Activated naive CD8-positive, alpha-beta T cell treated with anti-CD3 and anti-CD28 coated beads, Interleukin-2, amount 10 ng/mL, durations not matched to agents 7 days and 5 days (primary cell): ENCODE data around the gene DDX24. TPM values are rescaled to one million over a fixed set of nuclear protein-coding genes. Genes with fewer than 3 reads are reported as not detected.

Source experiments
- ATAC-seq: fragments of 150-1000 bp; cut with Tn5 transposase; one replicate; pipeline ENCODE4 v1.10.0; 2021; ENCODE audit warnings: low read depth, moderate library complexity
- POLR2A ChIA-PET: fragments of 350-600 bp; sonication (Branson Sonifier 250); formaldehyde crosslinking; loops from one replicate; lab custom pipeline; 2021; ENCODE audit warnings: antibody characterized with exemption; lab: Charles Lee
- DNase-seq: peaks from one replicate; pipeline ENCODE4 v3.0.0; 2021
- H3K27ac Mint-ChIP-seq: one replicate; pipeline ENCODE4 v1.8.0; 2022; ENCODE audit warnings: mild to moderate bottlenecking, mixed read lengths
- H3K27me3 Mint-ChIP-seq: one replicate; pipeline ENCODE4 v1.8.0; 2022; ENCODE audit warnings: mild to moderate bottlenecking, moderate library complexity, mixed read lengths
- H3K36me3 Mint-ChIP-seq: one replicate; pipeline ENCODE4 v1.8.0; 2021; ENCODE audit warnings: mild to moderate bottlenecking, mixed read lengths
- H3K4me1 Mint-ChIP-seq: one replicate; pipeline ENCODE4 v1.8.0; 2021; ENCODE audit warnings: mixed read lengths
- H3K4me3 Mint-ChIP-seq: one replicate; pipeline ENCODE4 v1.8.0; 2022; ENCODE audit warnings: mild to moderate bottlenecking, moderate library complexity, mixed read lengths
- H3K9me3 Mint-ChIP-seq: one replicate; pipeline ENCODE4 v1.8.0; 2021; ENCODE audit warnings: mixed read lengths
- total RNA-seq, 2 experiments: library from RNA; stranded (reverse); gene quantifications; one replicate each; pipeline ENCODE4 v1.2.3, GENCODE V29; 2021

DDX24 gene
- total RNA-seq, 2 experiments from 2014 or later, result 232 to 237 TPM

DNA sequence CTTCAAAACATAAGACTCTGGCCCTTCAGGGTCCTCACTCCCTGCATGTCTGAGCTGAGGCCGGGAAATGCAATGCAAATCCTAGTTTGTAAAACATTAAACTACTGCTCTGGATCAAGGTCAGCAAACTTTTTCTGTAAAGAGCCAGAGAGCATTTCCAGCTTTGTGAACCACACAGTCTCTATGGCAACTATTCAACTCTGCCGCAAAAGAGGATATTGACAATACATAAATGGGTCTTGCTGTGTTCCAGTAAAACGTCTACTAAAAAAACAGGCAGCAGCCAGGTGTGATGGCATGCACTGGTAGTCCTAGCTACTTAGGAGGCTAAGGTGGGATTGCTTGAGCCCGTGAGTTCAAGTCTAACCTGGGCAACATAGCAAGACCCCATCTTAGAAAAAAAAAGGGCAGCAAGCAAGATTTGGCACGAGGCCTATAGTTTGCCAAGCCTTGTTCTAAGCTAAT is 22.3 kb downstream of the DDX24 start:
- no peak overlapping the region for H3K27ac Mint-ChIP-seq
- H3K36me3 Mint-ChIP-seq, result peaks cover 62% of the 10 kb centered on the region
- H3K4me1 Mint-ChIP-seq, result peaks cover 51% of the 10 kb centered on the region
- POLR2A ChIA-PET, result interaction anchor here (3.8 kb wide), 1 partner anchor 21 kb away, joined by 26 read pairs; the partner anchor contains the start of genes DDX24 and IFI27L1
- ATAC-seq, result no peak
- DNase-seq, result no peak
- H3K9me3 Mint-ChIP-seq, result no peaks in the 10 kb centered on the region
- H3K4me3 Mint-ChIP-seq, result no peak overlapping the region
- H3K27me3 Mint-ChIP-seq, result no peaks in the 10 kb centered on the region

DNA sequence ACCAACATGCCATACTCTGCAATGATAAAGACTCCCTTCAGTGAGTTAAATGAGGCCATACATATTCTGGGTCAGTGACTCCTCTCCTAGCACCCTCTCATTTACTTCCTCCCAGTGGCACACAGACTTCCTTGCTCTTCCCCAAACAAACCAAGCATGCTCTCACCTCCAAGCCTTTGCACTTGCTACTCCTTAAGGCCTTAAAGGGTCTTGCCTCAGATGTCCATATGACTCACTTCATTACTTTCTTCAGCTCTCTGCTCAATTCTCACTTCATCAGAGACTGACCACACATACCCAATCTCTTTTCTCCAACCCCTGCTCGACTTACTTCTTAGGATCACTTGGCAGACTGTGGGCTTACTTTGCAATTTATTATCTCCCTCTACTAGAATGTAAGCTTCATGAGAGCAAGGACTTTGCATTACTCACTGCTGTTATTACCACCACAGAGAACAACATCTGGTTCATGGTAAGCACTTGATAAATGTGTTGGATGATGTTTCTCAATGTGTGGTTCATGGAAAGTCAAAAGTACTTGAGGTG is 22.8 kb downstream of the DDX24 start:
- Mint-ChIP-seq H3K27me3 (no peaks in the 10 kb centered on the region), H3K36me3 (peaks cover 61% of the 10 kb centered on the region), H3K4me1 (peaks cover 51% of the 10 kb centered on the region), H3K4me3 (no peak overlapping the region), H3K9me3 (no peaks in the 10 kb centered on the region), H3K27ac (peak overlapping the region; percentile 69)
- ATAC-seq, result no peak
- POLR2A ChIA-PET, result interaction anchor here (0.7 to 3.8 kb wide), 3 partner anchors 21 to 119 kb away, joined by 3 to 26 read pairs (median 6); partner anchors contain the start of genes DDX24 and IFI27L1
- no peak for DNase-seq

DNA sequence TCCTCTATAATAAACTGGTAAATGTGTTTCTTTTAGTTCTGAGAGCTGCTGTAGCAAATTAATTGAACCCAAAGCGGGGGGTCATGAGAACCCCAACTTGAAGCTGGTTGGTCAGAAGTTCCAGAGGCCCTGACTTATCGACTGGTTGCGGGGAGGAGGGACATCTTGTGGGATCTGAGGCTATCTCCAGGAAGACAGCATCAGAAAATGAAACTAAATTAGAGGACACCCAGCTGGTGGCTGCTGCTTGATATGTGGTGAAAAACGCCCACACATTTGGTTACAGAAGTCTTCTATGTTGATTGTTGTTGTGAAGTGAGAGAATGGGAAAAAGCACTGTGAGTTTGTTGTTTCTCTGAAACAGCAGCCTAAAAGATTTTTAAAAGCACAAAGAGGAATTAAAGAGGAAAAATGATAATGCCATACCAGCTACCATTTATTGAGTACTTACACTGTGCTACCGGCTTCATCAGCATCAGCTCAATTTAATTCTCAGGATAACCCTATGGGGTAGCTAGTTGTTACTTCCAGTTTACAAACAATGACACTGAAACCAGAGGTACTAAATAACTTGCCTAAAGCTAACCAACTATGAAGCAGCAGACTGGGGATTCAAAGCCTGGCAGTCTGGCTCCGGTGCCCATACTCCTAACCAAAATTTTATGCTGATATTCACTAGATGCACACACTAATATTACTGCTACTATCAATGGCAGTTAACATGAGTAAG is 24.3 kb downstream of the DDX24 start:
- ATAC-seq (peak; percentile 78), DNase-seq (no peak)
- Mint-ChIP-seq H3K27me3 (no peaks in the 10 kb centered on the region), H3K36me3 (peaks cover 61% of the 10 kb centered on the region), H3K4me1 (peaks cover 55% of the 10 kb centered on the region), H3K27ac (peak overlapping the region; percentile 67), H3K9me3 (no peaks in the 10 kb centered on the region), H3K4me3 (peak overlapping the region; percentile 51)
- POLR2A ChIA-PET, result interaction anchor here (1.8 to 3.8 kb wide), 3 partner anchors 10 to 117 kb away, joined by 3 to 26 read pairs (median 6); partner anchors contain the start of genes DDX24 and IFI27L1

- Mint-ChIP-seq H3K27ac (peak overlapping the region; percentile 10), H3K9me3 (no peaks in the 10 kb centered on the region), H3K4me3 (no peak overlapping the region), H3K27me3 (no peaks in the 10 kb centered on the region), H3K36me3 (peaks cover 59% of the 10 kb centered on the region), H3K4me1 (peaks cover 54% of the 10 kb centered on the region)
- POLR2A ChIA-PET, result interaction anchor here (1.1 kb wide), 1 partner anchor 20 kb away, joined by 3 read pairs; no protein-coding TSS in a partner anchor
- no peak for ATAC-seq
- DNase-seq, result no peak
Observed at GRCh38 chr14:94054936-94055335, 26.1 kb downstream of the DDX24 start.

DNA sequence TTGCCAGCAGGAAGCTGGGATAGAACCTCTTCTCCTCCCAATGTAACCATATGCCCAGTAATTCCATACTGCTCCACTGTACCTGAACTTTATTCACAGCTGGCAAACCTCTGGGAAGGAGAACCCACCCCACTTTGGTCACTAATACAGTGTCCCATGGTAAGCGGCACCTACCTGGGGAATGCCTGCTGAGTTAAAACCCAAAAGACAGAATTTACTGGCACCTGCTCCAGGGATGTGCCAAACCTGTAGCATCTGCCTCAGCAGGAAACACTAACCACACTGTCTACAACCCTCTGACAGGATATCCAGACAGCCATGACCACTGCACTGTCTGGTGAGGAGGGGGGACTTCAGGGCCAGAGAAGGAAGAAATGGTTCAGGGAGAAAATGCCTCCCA is 26.6 kb downstream of the DDX24 start:
- H3K27ac Mint-ChIP-seq, result peak overlapping the region; percentile 53
- ATAC-seq, result peak; percentile 43
- H3K4me3 Mint-ChIP-seq, result peak overlapping the region; percentile 7
- DNase-seq, result no peak
- H3K27me3 Mint-ChIP-seq, result no peaks in the 10 kb centered on the region
- H3K4me1 Mint-ChIP-seq, result peaks cover 54% of the 10 kb centered on the region
- peaks cover 54% of the 10 kb centered on the region for H3K36me3 Mint-ChIP-seq
- POLR2A ChIA-PET, result interaction anchor here (0.9 kb wide), 1 partner anchor 27 kb away, joined by 4 read pairs; the partner anchor contains the start of genes DDX24 and IFI27L1
- no peaks in the 10 kb centered on the region for H3K9me3 Mint-ChIP-seq

DNA sequence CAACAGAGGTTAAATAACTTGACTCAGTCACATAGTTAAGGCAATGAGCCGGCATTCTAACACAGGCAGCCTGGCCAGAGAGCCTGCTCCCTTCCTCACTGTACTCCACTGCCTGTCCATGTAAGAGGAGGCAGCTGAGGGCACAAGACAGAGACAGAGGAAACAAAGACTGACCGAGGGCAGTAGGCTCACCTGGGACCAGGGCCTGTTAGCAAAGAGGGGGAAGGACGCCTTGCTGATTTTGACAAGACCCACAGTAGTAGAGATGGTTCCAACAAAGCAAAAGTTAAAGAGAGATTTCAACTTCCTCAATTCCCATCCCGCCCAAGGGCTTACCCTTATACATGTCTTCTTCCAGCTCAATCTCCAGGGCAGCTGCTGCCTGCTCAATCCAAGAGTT is 28.3 kb downstream of the DDX24 start:
- ATAC-seq (no peak), DNase-seq (no peak)
- POLR2A ChIA-PET, result interaction anchor here (0.7 kb wide), 2 partner anchors 10 to 29 kb away, joined by 3 to 7 read pairs; no protein-coding TSS in a partner anchor
- Mint-ChIP-seq H3K4me3 (no peak overlapping the region), H3K9me3 (no peaks in the 10 kb centered on the region), H3K27ac (peak overlapping the region; percentile 19), H3K27me3 (no peaks in the 10 kb centered on the region), H3K4me1 (peaks cover 45% of the 10 kb centered on the region), H3K36me3 (peaks cover 48% of the 10 kb centered on the region)

DNA sequence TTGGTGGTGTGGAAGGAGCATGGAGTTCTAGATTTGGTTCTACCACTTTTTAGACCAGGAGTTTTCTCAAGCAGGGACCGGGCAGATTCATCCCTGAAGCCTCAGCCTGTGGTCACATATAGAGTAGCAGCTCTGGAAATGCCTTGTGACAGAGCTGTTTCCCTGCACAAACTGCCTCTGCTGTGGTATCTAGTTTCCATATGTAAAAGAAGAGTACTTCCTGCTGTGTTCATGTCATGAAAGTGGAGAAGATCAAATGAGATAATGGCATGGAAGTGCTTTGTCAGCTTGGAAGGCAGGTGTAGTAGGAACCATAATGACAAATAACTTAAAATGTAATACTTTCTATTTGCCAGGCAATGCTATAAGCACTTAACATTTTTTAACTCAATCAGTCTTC is 28.8 kb downstream of the DDX24 start:
- Mint-ChIP-seq H3K9me3 (no peaks in the 10 kb centered on the region), H3K36me3 (peaks cover 45% of the 10 kb centered on the region), H3K4me1 (peaks cover 41% of the 10 kb centered on the region), H3K27ac (no peak overlapping the region), H3K4me3 (no peak overlapping the region), H3K27me3 (no peaks in the 10 kb centered on the region)
- ATAC-seq (no peak), DNase-seq (no peak)
- POLR2A ChIA-PET, result interaction anchor here (0.7 to 1.5 kb wide), 2 partner anchors 10 to 29 kb away, joined by 3 read pairs; partner anchors contain the start of genes DDX24 and IFI27L1

DNA sequence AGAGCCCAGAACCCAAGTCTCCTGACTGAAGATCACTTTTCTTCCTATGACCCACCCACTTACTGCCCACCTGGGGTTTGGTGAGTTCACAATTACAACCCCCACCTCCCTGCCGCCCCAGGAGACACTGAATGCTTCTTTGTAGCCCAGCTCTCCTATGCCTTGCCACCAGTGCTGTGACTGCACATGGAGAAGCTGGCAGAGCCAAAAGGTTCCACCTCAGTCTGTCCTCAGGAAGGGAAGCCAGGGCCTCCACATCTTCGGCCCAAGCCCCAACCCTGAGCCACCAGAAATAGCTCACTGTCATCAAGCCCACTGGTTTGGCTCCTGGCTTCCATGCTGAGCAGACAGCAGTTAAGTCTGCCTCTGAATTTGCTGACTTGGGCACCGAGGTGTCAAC is 29.2 kb downstream of the DDX24 start:
- POLR2A ChIA-PET, result interaction anchor here (0.7 to 1.5 kb wide), 2 partner anchors 11 to 29 kb away, joined by 3 read pairs; partner anchors contain the start of genes DDX24 and IFI27L1
- Mint-ChIP-seq H3K36me3 (peaks cover 45% of the 10 kb centered on the region), H3K9me3 (no peaks in the 10 kb centered on the region), H3K27ac (no peak overlapping the region), H3K4me3 (no peak overlapping the region), H3K27me3 (no peaks in the 10 kb centered on the region), H3K4me1 (peaks cover 37% of the 10 kb centered on the region)
- no peak for DNase-seq
- ATAC-seq, result no peak

DNA sequence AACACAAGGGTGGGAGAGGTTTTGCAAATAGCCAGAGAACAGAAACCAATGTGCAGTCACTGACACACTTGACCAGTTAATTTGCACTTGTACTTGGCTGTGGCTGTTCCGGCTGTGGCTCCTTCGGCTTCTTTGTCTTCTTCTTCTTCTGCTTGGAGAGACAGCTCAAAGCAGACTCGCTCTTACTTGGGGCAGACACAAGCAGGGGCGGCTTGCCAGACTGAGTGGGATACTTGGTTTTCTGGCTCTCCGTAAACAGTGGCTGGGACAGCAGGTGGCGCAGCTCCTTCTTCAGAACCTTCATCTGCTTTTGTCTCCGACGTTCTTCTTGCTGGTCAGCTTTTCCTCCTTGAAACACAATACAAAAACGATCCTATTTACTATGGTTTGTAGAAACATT is 29.9 kb downstream of the DDX24 start:
- H3K9me3 Mint-ChIP-seq, result no peaks in the 10 kb centered on the region
- DNase-seq, result no peak
- H3K4me1 Mint-ChIP-seq, result peaks cover 30% of the 10 kb centered on the region
- H3K27me3 Mint-ChIP-seq, result no peaks in the 10 kb centered on the region
- H3K4me3 Mint-ChIP-seq, result no peak overlapping the region
- H3K27ac Mint-ChIP-seq, result no peak overlapping the region
- no peak for ATAC-seq
- peaks cover 40% of the 10 kb centered on the region for H3K36me3 Mint-ChIP-seq
- POLR2A ChIA-PET, result interaction anchor here (1.5 kb wide), 1 partner anchor 30 kb away, joined by 3 read pairs; the partner anchor contains the start of genes DDX24 and IFI27L1

- ATAC-seq (no peak), DNase-seq (no peak)
- POLR2A ChIA-PET, result no interaction called here
- peaks cover 28% of the 10 kb centered on the region for H3K4me1 Mint-ChIP-seq
- no peaks in the 10 kb centered on the region for H3K27me3 Mint-ChIP-seq
- H3K36me3 Mint-ChIP-seq, result peaks cover 38% of the 10 kb centered on the region
- no peak overlapping the region for H3K27ac Mint-ChIP-seq
- H3K4me3 Mint-ChIP-seq, result no peak overlapping the region
- H3K9me3 Mint-ChIP-seq, result no peaks in the 10 kb centered on the region
Observed at GRCh38 chr14:94050231-94050880, 30.6 kb downstream of the DDX24 start.

GRCh38 chr14:94049625-94050023 is 31.4 kb downstream of the DDX24 start:
- peaks cover 24% of the 10 kb centered on the region for H3K4me1 Mint-ChIP-seq
- POLR2A ChIA-PET, result no interaction called here
- no peak overlapping the region for H3K27ac Mint-ChIP-seq
- no peaks in the 10 kb centered on the region for H3K27me3 Mint-ChIP-seq
- no peaks in the 10 kb centered on the region for H3K9me3 Mint-ChIP-seq
- H3K36me3 Mint-ChIP-seq, result peaks cover 33% of the 10 kb centered on the region
- ATAC-seq (no peak), DNase-seq (no peak)
- no peak overlapping the region for H3K4me3 Mint-ChIP-seq

DNA sequence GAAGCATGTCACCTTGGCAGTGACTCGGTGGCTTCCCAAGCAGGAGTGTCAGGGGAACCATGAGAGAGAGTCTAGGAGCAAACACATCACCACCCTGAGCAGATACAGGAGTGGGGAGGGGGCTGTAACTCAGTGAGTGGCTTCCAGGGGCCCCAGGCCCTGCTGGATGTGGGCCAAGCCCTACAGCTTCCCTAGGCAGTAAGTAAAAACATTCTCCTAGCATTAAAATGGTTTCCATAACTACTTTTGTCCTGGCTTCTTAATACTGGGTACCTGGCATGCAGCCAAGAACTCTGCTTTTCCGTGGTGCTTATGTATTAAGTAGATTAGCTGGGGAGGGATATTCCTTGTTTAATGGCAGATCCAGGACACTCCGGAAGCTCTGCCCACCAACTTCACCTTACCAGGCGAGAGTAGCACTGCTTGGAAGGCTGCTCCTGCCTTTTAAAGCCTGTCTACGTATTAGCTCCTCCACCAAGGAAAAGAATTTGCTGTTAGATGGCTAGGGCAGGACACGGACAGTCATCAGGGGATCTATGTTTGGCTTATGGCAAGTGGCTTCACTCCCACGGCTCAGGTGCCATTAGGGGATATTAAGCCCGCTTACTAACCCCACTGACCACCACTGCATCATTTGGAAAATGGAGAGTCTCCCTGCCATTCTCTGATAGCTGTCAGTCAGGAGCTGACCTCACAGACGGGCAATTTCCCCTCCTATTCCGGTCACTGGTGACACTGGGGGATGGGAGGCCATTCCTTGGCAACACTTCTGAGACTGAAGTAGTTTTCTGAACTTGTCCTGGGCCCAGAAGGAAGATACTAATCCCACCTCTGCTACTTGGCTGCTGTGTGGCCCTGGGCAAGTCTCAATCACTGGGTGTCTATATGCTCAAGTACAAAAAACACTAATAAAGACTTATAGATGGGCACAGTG is 32.0 kb downstream of the DDX24 start:
- Mint-ChIP-seq H3K4me1 (peaks cover 17% of the 10 kb centered on the region), H3K4me3 (no peak overlapping the region), H3K36me3 (peaks cover 27% of the 10 kb centered on the region), H3K27ac (no peak overlapping the region), H3K9me3 (no peaks in the 10 kb centered on the region), H3K27me3 (no peaks in the 10 kb centered on the region)
- ATAC-seq, result no peak
- no peak for DNase-seq
- POLR2A ChIA-PET, result no interaction called here
